ENCODE measurements around the gene GABRA4. TPM values are rescaled to one million over a fixed set of nuclear protein-coding genes. Genes with fewer than 3 reads are reported as not detected.

GABRA4 gene
- total and polyA plus RNA-seq, 11 donors, result 2.7 to 43.7 (median 24.6) TPM

GRCh38 chr4:46909078-46909477 is 84.3 kb downstream of the GABRA4 start, which contains the start of gene COX7B2:
Gene COX7B2 (minus strand): TSS chr4:46909245. CDS start chr4:46735192, 174,053 bp downstream.
- DNase-seq (no peak), ATAC-seq (no peak)
- Histone ChIP-seq H3K36me3 (no peaks in the 10 kb centered on the region), H3K4me3 (no peak within 1 kb of the TSS), H3K27me3 (no peaks in the 10 kb centered on the region), H3K4me1 (no peaks in the 10 kb centered on the region), H3K9me3 (no peaks in the 10 kb centered on the region), H3K27ac (no peak within 1 kb of the TSS)
- 87 to 90% (median 89%) methylated on average over 12 of the region's 12 CpGs for WGBS, 4 donors
- intact Hi-C loops (cut with DNase I), result no loop called here
- TF ChIP-seq CTCF (IDR thresholded peaks at IDR 0.05) (no peak), POLR2A (IDR thresholded peaks at IDR 0.05) (no peak)

GRCh38 chr4:46908148-46908547 is 85.2 kb downstream of the GABRA4 start:
- Histone ChIP-seq H3K27ac (no peak overlapping the region), H3K36me3 (no peaks in the 10 kb centered on the region), H3K27me3 (no peaks in the 10 kb centered on the region), H3K4me1 (no peaks in the 10 kb centered on the region), H3K4me3 (no peak overlapping the region), H3K9me3 (no peaks in the 10 kb centered on the region)
- DNase-seq, result no peak
- no peak for ATAC-seq
- TF ChIP-seq POLR2A (IDR thresholded peaks at IDR 0.05), result no peak
- no peak for TF ChIP-seq CTCF (IDR thresholded peaks at IDR 0.05)
- WGBS, 4 donors, result 77 to 88% (median 83%) methylated on average over 4 of the region's 4 CpGs
- intact Hi-C loops (cut with DNase I), result no loop called here

- no peak for TF ChIP-seq CTCF (IDR thresholded peaks at IDR 0.05)
- no peak for TF ChIP-seq POLR2A (IDR thresholded peaks at IDR 0.05)
- ATAC-seq, result no peak
Measured at GRCh38 chr4:46900082-46900481, 93.3 kb downstream of the GABRA4 start.

GRCh38 chr4:46894826-46895225 is 98.6 kb downstream of the GABRA4 start:
- no peaks in the 10 kb centered on the region for H3K36me3 ChIP-seq
- H3K9me3 ChIP-seq, result peaks cover 0 to 5% (median 0%) of the 10 kb centered on the region in 12 donors
- TF ChIP-seq CTCF (IDR thresholded peaks at IDR 0.05), result no peak
- TF ChIP-seq POLR2A (IDR thresholded peaks at IDR 0.05), result no peak
- H3K4me3 ChIP-seq, result no peak overlapping the region
- H3K27ac ChIP-seq, result no peak overlapping the region
- no peaks in the 10 kb centered on the region for H3K4me1 ChIP-seq
- H3K27me3 ChIP-seq, result no peaks in the 10 kb centered on the region
- DNase-seq, result no peak
- intact Hi-C loops (cut with DNase I), result no loop called here
- ATAC-seq, result no peak
- WGBS, 4 donors, result 52 to 58% (median 54%) methylated on average over 5 of the region's 5 CpGs

More at GRCh38 chr4:46900082-46900481, 93.3 kb downstream of the GABRA4 start:
- 71 to 77% (median 72%) methylated on average over 1 of the region's 1 CpG for WGBS, 4 donors
- DNase-seq, result no peak
- no peaks in the 10 kb centered on the region for H3K4me1 ChIP-seq
- H3K36me3 ChIP-seq, result no peaks in the 10 kb centered on the region
- intact Hi-C loops (cut with DNase I), result no loop called here
- no peaks in the 10 kb centered on the region for H3K9me3 ChIP-seq
- no peak overlapping the region for H3K27ac ChIP-seq
- H3K27me3 ChIP-seq, result no peaks in the 10 kb centered on the region
- no peak overlapping the region for H3K4me3 ChIP-seq
